G401 (cell line): ENCODE results near the gene SETBP1. TPM values are rescaled to one million over a fixed set of nuclear protein-coding genes. Genes with fewer than 3 reads are reported as not detected.
A peak's percentile ranks its signal among the peaks of the same experiment; 100 is the strongest.
"Not testable (repeated sequence)": the region's sequence is repeated elsewhere in the genome, so short reads cannot be mapped to it uniquely, and the experiment has no call there.

Experiments
- DNase-seq: peaks from one replicate; pipeline ENCODE4 v3.0.0-alpha.2; 2015; ENCODE audit warnings: low spot score
- in situ Hi-C: cut with HindIII; loops from 2 replicates; pipeline ENCODE4 v1.10.0; 2016; ENCODE audit warnings: low sequenced_read_pairs, mixed read lengths
- total RNA-seq: library from RNA; depleted of rRNA; stranded (reverse); fragments of >200 nt; shearing (Covaris generic); gene quantifications from 2 replicates; pipeline ENCODE4 v1.2.3, GENCODE V29; 2014

SETBP1 gene
- total RNA-seq, 1 experiment from 2014 or later: not detected

DNA sequence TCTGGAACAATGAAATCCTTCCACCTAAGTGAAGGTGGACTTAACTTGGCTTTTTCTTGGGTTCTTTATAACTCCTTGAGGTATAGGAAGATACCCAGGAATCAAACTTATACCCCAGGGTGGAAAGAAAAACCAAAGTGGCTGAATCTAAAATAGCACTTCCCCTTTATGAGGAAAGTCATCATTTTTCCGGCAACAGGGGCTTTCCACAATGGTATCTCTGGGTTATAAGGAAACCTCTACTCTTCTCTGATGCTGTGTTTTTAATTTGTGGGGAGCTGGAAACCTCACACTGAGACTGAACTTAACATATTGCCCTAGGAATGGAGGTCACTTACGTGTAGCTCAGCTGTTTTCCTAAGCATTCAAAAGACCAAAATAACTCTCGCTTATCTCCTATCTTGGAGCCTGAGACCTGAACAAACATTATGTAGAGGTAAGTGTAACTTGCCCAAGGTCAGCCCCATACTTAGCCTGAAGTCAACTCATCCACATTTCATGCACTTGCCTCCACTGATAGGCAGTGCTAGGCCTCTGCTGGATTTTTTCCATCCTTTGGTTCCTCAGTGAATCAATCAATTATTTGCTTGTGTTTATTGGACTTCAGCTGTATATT is 117.9 kb downstream of the SETBP1 start:
- in situ Hi-C loops: no loop called here
- no peak for DNase-seq

DNA sequence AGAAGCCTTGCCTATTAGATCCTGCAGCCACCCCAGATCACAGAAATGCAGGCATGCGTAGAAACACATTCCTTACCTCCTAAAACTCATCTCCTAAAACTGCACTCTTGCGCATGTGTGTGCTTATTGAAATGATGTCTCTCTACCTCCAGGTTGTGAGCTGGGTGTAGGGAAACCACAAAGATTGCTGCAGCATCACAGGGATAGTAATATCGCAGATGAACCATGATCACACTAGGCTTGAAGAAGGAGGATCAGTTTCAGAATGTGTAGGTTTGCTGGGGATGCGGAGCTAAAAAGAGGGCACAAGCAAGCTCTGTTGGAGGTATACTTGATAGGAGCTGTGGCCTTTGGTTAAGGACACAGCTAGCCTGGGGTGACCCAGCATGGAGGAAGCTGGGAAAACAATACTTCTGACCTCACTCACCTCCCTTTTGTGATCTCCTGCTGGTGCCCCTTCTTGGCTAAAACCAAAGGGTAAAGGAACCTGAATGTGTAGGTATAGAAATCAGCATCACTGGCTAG is 118.8 kb downstream of the SETBP1 start:
- no peak for DNase-seq
- in situ Hi-C loops: no loop called here

DNA sequence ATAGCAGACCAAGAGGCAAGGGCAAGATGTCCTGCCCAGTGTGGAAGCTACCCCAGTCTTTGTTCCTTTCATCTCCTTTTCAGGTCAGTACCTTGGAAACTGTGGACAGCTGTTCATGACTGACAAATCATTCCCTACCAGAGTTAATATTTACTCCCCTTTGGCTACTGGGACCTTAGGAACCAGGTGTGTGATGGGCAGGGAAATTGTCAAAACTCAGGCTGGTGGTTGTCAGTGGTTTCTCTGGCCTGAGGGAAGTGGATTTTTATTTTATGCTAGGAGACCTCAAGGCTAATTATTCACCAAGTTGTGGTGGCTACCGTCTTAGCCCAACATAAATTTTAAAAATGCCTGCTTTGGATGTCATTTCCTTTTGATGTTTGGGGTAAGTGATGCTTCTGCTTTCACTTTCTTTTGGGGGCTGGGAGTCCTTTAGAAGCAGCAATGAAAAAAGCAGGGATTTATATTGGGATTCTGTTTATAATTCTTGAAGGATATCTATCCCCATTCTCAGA is 119.3 kb downstream of the SETBP1 start:
- in situ Hi-C loops: no loop called here
- no peak for DNase-seq

DNA sequence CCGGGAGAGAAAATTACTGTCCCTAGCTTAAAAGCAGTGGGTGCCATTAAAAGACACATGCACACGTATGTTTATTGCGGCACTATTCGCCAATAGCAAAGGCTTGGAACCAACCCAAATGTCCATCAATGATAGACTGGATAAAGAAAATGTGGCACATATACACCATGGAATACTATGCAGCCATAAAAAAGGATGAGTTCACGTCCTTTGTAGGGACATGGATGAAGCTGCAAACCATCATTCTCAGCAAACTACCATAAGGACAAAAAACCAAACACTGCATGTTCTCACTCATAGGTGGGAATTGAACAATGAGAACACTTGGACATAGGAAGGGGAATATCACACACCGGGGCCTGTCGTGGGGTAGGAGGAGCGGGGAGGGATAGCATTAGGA is 120.1 kb downstream of the SETBP1 start:
- in situ Hi-C loops, DNase-seq: not testable (repeated sequence)

DNA sequence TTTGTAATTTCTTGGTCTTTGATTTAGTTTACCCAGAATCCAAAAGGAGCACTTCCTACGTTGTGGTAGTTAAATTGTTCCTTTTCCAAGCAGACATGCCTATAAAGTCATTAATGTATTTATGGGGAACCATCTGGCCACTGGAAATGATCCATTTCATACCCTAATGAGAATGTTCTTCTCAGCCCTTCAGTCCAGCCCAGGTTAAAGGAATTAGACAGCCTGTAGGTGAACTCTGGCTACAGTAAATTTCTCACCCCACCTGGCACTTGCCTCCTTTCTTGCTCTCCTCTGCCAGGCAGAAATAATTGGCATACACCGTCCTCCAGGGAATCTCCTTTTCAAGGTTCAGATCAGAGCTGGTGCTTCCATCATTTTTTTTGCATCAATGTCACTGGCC is 121.1 kb downstream of the SETBP1 start:
- in situ Hi-C loops: no loop called here
- DNase-seq: peak; percentile 84

DNA sequence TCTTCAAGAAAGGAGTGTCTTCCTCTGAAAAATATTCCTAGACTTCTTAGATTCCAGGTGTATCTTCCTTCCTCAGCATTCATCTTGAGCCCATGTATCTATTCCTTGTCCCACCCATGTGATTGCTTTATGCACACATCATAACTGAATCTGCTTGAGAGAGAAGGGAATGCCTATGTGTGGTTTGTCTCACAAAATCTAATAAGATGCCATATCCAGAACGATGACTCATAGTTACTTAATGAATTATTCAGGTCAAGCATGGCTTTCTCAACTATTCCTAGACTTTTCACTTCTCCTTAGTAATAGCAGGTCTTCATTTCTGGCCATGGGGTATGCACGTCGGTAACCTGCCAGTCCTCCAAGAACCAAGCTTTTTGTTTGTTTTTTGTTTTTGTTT is 121.8 kb downstream of the SETBP1 start:
- in situ Hi-C loops: no loop called here
- no peak for DNase-seq

DNA sequence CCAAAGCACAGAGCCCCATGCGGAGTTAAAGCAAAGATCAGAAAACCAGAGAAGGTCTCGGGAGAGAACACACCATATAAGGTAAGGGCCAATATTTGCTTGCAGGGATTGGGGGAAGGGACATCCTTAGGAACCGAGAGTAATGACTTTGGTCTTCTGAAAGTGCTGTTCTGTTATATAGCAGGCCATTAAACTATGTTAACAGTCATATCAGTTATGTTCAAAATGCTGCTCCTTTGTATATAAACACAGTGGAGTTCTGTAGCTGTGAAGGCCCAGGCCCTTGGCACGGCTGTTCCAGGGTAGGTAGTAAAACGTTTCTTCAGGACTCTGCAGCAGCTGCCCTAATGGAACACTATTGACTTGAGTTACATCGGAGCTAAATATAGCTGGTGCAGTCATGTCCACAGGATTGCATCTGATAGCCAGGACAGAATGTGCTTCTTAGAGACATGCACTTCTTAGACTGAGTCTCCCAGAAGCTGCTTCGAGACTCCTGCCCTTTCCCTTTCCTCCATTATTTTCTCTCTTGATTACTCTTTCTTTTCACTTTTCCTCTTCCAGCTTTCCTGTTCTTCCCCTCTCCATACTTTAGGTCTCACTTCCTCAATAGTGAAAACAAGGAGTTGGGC is 122.4 kb downstream of the SETBP1 start:
- DNase-seq: no peak
- in situ Hi-C loops: no loop called here

DNA sequence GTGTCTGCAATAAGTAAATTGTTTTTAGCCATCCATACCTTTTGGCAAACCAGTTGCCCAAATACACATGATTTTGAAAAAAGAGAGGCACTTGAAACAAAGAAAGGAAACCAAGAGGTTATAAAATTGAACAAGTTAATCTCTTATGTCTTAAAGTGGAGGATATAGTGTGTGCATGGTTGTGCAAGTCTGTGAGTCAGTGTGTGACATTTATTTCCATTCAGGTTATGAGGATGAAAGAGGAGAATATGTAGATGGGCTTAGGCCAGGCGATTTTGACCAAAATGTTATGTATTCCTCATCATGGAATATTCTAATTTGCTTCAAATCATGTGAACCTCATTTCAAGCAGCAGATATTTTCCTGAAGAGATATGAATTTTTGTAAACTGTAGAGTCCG is 123.3 kb downstream of the SETBP1 start:
- DNase-seq: no peak
- in situ Hi-C loops: no loop called here

DNA sequence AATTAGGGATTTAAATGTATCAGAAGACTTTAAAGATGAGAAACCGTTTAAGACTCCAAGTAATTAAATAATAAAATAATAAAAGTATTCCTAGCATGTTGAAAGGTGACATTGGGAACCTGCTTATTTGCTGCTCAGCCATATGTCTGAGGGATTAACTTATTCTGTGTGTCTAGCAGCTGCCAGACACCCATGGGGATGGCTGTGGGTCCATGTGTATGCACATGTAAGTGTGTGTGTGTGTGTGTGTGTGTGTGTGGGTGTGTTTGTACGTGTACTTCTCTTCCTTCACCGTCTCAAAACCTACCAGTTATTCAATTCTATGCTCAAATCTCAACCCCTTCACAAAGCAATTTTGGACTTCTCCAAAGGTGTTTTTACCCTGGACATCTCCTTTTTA is 124.5 kb downstream of the SETBP1 start:
- no peak for DNase-seq
- in situ Hi-C loops: no loop called here

DNA sequence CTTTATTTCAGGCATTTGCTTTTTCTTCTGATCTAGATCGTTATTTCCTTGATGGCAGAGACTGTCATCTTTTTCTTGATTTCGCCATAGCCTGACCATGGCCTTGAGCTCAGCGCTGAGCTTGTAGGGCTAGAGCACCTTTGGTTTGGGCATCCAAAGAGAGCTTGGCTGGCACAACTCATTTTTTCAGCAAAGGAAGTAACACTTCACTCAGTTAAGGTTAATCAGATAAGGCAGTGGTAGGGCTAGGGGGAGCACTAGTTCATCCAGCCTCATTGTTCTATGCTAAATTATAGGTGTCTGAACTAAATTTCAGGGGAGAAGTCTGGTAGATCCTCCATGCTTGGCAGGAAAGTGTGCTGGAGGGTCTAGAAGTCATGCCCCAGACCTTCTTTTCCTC is 125.0 kb downstream of the SETBP1 start:
- in situ Hi-C loops: no loop called here
- DNase-seq: no peak

DNA sequence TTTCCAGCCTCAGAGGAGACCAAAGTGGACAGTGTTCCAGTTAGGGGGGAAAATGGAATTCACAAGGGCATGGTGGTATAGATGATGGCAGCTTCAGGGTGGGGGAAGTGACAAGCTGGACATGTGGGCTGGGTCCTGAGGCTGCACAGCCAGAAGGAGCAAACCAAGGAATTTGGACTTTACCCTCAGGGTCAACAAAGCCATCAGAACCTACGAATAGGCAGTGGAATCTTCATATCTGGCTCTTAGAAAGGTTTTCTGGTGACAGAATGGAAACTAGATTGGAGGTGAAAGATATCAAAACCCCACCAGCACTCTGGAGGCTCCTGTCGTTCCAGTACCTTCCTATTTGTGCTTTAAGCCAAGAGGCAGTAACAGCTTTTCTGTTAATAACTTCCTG is 127.1 kb downstream of the SETBP1 start:
- in situ Hi-C loops: no loop called here
- no peak for DNase-seq

DNA sequence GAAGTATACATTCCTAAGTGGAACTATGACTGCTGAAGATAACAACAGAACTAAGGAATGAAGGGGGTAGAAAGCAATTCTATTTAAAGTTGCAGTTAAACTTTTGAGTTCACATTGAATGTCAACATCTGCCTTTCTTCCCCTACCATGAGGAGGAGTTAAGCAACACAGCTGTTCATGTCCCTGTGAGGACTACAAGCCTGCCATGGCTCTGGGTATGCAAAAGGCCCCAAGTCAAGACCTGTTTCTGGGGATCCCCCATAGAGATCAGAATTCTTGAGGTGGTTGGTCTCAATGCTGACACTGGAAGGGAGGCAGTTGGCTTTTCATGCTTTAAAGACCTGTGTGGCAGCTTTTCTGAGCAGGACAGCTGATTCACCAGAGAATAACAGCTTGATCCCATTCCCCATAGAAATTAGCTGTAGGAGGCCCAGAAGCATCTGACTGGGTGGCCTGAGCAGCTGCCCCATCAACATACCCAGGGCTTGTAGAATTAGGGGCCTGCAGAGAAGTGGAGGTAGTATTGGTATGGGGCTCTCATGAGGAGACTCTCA is 131.0 kb downstream of the SETBP1 start:
- no peak for DNase-seq
- in situ Hi-C loops: no loop called here

DNA sequence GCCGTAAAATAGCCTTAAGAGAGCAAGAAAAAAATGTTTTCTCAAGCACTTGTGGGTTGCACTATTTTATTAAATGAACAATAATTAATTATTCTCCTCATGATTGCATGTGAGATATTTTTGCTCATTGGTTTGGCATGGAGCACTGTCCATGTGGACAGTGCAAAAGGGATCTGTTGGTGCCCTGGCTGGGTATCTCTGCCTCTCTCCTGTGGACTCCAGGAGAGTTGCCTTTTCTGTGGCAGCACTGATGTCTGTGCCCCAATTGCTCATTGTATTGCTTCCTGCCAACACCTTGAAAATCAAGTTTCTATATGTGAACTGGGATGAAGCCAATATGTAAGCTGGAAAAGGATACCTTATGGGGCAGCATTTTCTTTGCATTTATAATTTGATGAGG is 131.7 kb downstream of the SETBP1 start:
- in situ Hi-C loops: no loop called here
- peak; percentile 68 for DNase-seq

DNA sequence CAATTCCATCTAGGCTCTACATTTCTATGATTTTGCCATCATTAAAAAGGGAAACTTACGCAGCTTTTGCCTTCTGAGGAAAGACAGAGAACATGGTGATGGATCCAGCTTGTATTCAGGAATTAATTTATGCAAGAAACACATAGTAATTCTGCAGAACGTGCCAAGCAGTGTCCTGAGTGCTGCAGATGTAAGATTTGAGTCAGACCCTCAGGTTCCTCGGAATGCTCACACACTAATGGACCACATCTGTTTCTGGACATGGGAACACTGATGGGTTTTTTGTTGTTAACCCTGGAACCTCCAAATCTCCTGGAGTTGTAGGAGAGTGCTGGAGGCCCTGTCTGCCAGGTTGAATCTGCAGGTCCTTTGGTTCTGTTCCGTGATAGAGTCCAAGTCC is 132.9 kb downstream of the SETBP1 start:
- in situ Hi-C loops: no loop called here

DNA sequence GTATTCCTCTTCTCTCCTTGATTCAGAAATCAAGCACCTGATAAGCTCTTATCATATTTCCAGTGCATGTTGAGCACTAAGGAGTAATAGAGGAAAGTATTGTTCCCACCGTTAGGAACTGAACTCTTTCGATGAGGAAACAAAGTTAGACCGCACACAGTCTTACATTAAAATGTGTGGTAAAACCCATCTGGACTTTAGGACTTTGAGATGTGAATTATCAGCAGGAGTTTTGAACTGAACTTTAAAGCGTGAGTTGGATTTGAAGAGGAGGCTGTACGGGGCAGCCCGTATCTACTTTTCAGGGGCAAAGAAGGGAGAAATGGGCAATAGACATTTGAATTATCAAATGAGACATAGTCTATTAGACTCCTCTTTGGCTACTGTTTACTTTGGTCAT is 134.4 kb downstream of the SETBP1 start:
- in situ Hi-C loops: no loop called here
- no peak for DNase-seq

More for the DNA sequence above, 132.9 kb downstream of the SETBP1 start:
- DNase-seq: no peak

DNA sequence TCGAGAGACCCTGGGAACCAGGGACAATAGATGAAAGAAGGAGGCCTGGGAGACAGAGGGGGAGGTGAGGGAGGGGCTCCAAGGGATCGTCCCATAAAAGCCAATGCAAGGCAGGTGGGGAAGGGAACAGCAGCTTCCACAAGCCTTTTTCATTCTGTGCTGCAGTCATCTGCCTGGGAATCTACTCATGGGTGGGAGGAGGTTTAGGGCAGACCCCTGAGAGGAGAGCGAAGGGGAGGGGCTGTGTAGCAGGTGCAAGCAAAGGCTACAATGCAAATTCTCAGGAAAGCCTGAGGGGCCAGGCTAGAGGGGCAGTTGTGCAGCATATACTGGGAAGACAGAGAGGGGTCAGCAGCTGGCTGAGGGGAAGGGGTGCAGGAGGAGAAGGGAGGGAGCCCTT is 135.4 kb downstream of the SETBP1 start:
- in situ Hi-C loops: no loop called here
- no peak for DNase-seq

DNA sequence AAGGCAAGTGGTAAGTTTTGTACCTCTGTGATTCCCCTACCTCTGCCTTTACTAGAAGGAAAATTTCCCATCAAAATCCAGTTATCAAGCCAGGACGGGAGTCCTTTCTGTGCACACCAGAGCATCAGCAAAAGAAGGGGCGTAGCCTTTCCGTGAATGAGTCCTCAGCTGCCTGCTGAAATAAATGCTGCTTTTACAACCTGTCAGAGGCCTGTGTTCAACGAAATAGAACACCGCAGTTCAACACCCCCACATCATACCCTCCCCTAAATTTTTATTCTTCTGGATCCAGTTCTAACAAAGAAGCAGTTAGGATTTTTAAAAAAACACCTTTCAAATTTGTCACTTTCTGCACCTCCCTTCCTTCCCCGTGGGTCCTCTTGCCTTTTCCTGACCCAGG is 135.8 kb downstream of the SETBP1 start:
- in situ Hi-C loops: no loop called here

DNA sequence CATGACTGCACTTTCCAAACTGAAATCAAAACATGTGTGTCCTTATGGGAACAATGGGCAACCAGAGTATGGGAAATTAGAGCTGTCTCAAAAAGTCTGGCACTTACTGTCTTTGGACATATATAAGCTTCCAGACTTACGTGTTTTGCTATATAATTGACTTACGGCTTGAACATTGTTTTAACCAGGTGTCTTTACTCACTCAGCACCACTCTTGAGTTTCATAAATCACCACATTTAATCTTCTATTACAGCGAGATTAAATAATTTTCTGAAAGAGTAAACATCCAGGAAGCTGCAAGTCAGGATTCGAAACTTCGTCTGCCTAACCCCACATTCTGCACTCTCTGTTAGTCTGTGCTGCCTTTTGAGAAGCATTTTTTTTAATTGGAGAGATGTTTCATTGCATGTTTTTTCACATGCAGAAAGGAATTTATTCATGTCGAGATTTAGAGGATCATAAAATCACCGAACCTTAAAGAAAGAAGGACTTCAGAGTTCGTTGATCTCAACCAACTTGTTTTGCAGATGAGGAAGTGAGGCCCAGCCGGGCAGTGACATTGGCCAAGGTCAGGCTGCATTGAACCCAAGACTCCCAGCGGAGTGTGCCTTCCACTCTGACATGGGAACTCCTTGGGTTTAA is 137.3 kb downstream of the SETBP1 start:
- no peak for DNase-seq
- in situ Hi-C loops: no loop called here

More for the DNA sequence above, 135.8 kb downstream of the SETBP1 start:
- DNase-seq: no peak

DNA sequence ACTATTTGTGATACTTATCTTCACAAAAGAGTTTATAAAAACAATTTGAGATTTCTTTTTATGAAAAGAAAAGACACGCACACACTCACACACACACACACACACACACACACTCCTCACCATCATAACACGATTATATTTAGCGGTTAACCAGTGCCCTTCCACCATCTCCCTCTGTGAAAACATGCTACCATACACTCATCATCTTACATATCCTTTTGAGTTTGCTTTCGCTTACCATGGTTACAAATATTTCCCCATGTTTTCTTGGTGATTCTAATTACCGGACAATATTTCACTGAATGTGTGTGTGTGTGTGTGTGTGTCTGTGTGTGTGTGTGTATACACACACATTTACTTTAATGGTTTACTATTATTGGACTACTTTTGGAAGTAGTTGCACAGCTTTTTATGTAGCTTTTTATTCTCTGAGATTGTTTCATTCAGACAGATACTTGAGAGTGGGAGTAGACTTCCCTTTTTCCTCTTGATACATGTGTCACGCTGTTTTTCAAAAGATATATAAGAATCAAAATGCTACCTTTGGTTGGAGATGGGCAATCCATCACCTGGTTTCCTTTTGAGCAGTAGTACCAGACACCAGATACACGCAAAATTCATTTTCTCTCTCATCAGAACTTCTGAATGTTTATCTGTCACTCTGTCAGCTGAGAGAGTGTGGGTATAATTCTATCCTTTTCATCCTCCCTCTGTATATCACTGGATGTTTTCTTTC is 138.1 kb downstream of the SETBP1 start:
- in situ Hi-C loops: no loop called here
- DNase-seq: no peak
